ENCODE results near the gene ANP32B.
"Not testable (repeated sequence)": the region's sequence is repeated elsewhere in the genome, so short reads cannot be mapped to it uniquely, and the experiment has no call there.

The ANP32B gene

DNA sequence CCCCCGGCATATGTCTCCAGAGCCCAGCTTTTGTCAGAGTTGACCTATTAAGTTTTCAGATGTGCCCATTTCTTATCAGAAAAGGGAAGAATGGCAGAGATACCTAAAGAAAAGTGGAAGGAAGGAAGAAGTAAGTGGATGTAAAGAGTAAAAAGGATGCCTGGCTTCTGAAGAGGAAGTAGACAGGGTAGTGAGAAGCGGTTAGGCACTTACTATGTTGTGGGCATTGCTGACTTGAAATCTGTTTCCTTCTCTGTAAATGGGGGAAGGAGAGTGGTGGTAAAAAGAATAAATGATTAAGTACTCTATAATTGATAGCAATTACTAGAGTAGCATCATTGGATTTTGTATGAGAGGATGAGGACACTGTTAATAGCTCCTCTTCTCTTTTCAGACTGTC is 9.9 kb downstream of the ANP32B start:
- DNase-seq (ENCODE audit: low read depth) = no peak

DNA sequence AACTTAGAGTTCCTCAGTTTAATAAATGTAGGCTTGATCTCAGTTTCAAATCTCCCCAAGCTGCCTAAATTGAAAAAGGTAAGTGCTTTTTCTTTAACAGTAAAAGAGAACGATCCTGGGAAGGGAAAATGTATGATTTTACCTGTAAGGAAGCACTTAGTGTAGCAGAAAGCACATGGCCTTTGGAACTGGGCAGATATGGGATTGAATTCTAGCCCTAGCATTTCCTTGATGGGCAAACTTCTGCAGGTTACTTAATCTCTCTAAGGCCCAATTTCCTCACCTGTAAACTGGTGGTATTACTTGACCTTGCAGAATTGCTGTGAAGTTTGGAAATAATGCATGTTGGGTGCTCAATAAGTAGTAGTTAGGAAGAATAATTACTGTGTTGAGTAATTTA is 11.6 kb downstream of the ANP32B start:
- no peak for DNase-seq (ENCODE audit: low read depth)

DNA sequence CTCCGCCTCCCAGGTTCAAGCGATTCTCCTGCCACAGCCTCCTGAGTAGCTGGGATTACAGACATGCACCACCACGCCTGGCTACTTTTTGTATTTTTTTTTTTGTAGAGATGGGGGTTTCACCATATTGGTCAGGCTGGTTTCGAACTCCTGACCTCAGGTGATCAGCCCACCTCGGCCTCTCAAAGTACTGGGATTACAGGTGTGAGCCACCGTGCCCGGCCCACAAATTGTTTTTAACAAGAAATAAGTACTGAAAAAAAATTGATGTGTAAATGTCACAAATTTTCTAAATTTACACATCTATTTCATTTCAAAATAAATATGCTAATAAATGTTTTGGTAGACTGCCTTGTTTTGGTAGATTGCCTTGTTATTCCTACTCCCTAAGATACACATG is 13.5 kb downstream of the ANP32B start:
- not testable (repeated sequence) for DNase-seq (ENCODE audit: low read depth)

DNA sequence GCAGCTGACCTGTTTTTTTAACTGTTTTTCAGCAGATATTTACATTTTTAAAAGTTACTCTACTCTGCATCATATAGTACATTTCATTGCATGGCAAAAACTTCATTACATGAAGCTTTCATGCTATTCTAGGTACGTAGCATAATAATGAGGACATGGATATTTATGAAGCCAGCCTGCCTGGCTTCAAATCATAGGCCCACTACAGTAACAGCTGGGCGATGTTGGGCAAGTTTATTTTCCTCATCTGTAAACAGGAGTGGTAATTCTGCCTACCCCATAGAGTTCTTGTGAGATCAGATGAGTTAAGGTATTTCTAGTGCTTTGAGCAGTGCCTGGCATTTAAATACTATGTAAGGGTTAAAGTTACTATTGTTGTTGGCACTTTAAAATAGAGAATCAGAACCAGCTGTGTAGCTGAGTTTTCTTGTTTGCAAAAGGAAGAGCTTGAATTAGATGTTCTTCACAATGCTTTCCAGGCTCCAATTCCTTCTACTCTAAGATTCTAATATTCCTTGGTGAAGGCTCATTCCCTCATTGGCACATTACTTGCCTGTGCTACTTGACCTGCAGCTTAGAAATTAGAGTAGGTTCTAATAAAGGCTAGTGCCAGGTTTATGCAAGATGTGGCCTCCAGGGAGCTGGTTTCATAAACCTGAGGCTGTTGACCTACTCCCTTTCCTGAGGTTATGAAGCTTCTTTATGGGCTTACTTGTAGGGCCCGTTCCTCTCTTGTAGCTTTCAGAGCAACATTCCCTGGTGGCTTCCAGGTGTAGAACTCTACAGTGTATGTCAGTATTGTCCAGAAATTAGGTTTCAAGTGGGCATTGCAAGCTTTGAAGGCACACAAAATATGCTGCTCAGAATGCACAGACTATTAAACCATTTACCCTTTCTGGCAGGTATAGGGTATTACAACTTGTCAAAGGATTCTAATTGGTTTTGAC is 14.5 kb downstream of the ANP32B start:
- DNase-seq (ENCODE audit: low read depth) = no peak

DNA sequence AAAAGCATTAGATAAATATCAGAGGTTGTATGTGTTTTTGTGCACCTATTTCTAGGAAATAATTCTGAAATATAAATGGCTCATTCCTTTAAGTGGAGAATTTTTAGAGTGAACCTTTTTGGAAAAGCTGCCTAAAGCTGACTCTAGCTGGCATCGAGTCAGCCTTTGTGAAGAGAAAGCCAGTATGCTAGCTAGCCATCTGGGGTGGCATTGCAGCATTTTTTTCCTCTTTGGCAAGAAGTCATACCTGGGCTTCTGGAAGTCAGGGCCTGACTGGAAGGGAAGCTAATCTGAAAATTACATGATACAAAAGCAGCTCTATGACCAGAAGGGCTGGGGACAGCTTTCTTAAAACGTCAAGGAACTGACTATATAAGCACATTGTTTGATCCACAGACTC is 19.7 kb downstream of the ANP32B start:
- DNase-seq (ENCODE audit: low read depth) = no peak

DNA sequence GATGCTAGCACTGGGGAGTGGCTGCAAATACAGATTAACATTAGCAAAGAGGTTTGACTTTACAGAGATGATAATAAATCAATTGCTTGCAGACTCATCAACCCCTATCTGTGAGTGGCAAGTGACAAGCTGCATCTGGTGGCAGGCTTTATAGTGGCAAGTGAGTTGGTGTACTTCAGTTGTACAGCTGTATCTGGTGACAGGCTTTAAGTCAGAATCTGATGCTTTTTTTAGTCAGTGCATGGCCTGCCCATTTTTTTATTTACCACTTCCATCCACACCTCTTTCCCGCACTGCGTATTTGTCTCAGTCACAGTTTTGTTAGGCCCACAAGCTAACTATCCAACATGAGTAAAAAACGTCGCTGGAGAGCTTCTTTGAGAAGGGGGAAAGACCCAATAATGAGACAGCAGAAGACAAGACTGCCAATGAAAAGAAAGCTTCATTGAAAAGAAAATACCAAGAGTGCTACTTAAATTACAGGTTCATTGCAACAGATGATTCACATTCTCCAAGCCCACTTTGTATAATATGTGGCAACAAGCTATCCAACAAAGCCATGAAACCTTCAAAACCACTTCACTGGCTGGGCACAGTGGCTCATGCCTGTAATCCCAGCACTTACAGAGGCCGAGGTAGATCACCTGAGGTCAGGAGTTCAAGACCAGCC is 23.1 kb downstream of the ANP32B start:
- DNase-seq (ENCODE audit: low read depth) = no peak

DNA sequence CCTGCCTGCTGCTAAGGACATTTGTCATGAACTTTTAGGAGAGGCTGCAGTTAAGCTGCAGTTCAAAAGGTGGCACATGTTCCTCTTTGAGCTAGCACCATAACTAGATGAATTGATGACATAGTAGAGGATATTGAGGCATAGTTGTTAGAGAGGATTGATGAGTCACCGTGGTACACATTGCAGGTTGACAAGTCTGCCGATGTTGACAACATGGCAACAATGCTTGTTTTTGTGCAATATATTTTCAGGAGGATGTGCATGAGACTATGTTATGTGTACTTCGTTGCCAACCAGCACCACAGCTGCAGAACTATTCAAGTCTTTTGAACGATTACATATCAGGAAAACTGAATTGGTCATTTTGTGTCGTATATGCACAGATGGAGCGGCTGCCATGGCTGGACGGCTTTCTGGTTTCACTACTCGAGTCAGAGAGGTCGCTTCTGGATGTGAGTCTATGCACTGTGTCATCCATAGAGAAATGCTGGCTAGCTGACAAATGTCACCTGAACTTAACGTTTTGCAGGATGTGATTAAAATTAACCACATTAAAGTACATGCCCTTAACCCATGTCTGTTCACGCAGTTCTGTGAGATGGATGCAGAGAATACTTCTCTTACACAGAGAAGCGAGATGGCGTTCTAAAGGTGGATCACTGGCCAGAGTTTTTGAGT is 24.2 kb downstream of the ANP32B start:
- no peak for DNase-seq (ENCODE audit: low read depth)

DNA sequence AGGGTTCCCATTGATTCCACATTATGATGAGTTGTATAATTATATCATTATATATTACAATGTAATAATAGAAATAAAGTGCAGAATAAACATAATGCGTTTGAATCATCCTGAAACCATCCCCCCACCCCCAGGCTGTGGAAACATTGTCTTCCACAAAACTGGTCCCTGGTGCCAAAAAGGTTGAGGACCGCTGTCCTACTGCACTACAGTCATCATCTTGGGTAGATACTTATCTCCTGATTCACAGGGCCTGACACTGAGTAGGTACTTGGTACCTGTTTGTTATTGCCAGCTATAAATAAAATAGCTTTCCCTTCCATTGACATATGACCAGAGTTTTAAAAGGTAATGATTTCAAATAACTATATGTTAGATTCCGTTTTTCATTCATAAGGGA is 25.6 kb downstream of the ANP32B start:
- no peak for DNase-seq (ENCODE audit: low read depth)

DNA sequence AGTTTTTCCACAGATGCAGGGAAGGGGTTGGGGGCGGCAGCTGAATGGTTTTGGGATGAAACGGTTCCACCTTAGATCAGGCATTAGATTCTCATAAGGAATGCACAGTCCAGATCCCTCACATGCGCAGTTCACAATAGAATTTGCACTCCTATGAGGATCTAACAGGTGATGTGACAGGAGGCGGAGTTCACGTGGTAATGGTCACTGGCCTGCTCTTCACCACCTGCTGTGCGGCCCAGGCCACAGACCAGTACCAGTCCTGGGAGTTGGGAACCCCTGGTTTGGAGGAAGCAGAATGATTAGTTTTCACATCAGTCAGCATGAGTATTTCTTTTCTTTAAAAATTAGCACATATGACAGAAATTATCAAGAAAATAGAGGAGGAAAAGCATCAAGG is 26.3 kb downstream of the ANP32B start:
- DNase-seq (ENCODE audit: low read depth) = no peak

DNA sequence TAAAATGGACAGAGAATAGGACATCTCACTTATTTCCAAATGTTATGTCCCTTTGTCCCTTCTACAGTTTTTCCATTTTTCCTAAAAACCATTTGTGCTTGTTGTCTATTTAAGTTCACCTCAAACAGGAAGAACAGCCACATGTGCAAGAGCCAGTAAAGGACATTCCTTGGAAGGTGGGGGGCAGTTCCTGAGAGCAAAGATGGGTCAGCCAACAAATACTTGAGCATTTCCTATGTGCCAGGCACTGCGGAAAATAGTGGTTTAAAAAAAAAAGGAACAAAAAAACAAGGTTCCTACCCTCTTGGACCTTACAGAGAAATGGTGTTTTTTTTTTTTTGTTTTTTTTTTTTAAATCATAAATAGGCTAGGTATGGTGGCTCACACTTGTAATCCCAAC is 26.8 kb downstream of the ANP32B start:
- no peak for DNase-seq (ENCODE audit: low read depth)

DNA sequence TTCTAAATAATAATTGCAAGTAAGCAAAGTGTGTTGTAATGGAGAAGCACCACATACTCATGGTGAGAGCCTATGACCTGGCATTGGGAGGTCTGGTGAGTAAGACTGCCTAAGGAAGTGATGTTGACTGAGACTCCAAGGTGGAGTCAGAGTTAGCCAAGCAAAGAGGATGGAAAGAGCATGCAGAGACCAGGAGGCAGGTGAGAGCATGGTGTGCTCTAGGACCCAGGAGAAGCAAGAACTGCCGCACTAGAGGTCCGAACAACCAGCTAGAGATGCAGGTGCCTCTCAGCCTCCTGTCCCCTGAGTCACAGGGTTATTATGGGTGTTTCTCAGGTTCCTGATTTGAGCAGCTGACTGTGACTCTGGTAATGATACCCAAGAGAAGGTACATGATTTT is 27.3 kb downstream of the ANP32B start:
- DNase-seq (ENCODE audit: low read depth) = no peak

DNA sequence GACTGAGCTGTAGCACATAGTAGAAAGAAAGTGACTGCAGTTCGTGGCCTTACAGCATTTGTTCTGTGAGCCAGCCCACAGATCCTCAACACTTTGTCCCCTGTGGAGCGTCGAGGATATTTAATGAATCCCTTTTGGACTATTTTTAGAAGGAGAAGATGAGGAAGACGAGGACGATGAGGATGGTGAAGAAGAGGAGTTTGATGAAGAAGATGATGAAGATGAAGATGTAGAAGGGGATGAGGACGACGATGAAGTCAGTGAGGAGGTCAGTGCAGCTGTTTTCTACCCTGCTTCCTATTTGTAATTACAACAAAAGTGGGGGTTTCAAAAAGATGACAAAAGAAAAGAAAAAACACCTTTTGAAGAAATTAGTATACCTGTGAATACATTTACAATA is 28.0 kb downstream of the ANP32B start:
- DNase-seq (ENCODE audit: low read depth) = no peak

DNA sequence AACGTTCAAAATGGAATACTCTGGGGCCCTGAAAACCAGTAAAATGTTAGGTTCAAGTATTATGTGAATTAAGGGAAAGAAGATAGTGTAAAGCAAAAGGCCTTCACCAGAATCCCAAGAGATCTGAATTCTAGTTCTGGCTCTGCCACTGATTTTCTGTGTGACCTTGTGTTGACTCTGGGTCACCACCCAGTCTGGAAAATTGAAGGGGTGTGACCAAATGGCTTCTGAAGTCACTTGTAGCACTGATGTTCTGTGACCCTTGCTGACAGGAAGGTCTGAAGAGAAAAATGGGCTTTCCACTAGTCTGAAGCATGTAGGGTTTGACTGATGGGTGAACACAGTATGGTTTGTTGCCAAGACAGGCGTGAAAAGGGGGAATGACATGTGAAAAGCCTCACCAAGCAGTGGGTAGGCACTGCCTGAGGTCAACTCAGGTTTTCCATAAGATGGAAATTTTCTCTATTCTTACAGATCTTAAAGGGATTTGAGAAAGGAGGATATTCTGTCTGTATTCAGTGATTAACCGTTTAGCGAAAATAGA is 33.1 kb downstream of the ANP32B start:
- no peak for DNase-seq (ENCODE audit: low read depth)

DNA sequence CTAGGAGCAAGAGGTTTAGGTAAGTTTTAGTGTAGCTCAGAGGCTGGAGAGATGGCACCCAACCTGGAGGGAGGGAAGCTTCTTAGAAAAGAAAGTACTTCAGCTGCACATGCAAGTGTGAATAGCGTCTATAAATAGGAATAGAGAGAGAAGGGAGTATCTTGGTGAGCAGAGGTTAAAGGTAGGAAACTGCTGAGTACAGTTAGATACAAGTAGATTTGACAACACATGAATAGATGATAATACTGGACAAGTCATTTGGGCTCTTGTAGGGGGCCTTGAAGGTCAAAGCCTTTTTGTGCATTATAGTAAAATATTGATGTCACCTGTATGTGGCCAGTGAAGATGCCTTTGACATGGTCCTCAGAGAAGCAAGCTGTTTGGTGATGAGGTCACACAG is 34.2 kb downstream of the ANP32B start:
- no peak for DNase-seq (ENCODE audit: low read depth)

DNA sequence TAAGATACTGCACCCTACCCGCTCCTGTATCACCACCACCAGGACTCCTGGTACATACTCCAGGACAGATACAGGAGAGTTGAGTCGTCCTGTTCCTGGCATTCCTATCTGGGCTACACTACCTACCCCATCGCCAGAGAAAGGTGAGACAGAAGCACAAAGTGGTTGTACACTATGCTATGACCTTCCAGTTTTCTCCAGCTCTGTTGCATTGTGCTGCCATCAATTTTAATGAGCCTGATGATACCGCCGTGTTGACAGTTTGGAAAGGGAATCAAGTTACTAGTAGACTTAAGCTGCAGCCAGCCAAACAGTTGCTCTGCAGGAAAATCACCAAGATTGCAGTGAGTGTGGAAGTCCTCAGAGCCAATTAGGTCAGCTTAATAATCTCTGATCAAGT is 35.2 kb downstream of the ANP32B start:
- DNase-seq (ENCODE audit: low read depth) = no peak

DNA sequence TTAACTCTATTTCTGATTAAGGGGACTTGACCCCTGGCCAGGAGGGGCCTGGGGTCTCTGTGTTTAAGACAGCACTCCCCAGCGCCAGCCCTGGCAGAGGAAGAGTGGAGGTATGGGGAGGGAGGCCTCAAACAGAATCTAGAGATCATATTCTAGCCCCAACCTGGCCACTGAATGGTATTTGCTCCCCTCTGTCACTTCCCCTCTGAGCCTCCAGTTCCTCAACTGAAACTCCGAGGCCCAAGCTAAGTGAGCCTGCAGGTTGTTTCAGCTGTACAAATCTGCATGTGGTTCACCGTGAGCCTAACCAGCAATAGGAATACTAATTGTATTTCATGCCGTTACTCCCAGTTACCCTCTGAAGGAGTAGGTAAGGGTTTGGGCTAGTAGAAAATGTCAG is 36.0 kb downstream of the ANP32B start:
- no peak for DNase-seq (ENCODE audit: low read depth)

DNA sequence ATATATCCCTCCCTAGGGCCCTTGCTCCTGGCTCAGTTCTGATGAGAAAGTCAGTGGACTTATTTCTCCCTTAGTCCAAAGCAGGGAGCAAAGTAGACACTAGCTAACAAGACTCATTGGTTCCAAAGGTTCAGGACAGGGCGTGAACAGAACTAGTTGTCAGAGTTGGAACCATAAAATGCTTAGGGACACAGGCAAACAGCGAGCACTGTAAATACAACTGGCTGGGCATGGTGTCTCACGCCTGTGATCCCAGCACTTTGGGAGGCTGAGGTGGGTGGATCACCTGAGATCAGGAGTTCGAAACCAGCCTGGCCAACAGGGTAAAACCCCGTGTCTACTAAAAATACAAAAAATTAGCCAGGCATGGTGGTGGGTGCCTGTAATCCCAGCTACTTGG is 36.7 kb downstream of the ANP32B start:
- not testable (repeated sequence) for DNase-seq (ENCODE audit: low read depth)

DNA sequence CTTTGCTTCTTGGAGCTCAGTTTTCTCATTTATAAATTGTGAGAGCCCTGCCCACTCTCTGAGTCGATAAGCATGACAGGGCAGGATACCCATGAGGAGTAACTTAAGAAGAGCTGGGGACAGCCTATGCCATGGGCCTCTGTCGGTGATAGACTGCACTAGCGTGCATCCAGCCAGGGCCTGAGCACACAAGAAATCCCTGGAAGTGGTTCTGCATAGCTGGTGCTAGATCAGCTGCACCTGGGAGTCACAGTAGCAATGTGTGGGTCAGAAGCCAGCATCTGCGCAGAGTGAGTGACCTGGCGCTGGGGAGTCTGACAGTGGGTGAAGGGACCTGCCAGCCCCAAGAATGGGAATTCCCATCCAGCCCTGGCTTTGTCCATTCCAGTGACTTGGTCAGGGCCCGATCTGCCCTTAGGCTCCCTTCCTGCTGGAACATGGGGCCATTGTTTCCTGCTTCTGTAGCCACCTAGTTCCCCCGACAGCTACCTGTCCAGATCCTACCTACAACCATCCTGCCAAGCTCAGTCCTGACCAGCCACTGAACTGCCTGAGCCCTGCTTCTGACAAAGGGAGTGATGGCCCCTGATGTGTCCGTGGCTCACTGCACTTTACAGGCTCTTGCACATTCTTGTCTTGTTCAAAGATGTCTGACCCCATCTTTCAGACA is 37.5 kb downstream of the ANP32B start:
- DNase-seq (ENCODE audit: low read depth) = no peak

DNA sequence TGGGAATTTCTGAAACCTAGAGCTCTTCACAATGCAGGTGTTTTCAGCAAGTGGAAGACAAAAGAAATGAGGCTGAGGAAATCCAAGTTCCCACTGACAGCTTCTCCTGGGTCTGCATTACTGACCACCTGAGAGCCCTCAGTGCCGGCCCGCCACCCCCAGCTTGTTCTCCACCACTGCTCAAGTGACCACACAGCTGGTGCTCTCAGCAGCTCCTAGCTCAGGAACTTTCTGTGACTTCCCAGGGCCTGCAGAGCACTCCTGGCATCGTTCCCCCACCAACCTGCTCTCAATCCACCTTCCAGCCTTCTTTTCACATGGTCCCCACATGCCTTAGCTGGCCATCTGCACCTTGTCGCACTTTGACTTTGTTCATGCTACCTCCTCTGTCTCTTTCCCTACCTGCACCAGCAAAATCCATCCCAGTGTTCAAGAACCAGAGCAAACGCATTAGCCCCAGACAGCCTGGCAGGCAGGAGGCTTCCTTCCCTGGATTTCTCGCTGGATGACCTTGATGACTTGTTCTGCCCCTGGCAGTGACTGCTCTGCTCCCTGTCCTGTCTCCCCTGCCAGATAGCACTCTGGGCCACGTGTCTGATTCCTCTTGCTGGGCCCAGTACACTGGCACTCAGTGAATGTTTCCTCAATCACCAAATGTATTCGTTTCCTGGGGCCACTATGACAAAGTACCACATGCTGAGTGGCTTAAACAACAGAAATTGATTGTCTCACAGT is 38.3 kb downstream of the ANP32B start:
- no peak for DNase-seq (ENCODE audit: low read depth)

DNA sequence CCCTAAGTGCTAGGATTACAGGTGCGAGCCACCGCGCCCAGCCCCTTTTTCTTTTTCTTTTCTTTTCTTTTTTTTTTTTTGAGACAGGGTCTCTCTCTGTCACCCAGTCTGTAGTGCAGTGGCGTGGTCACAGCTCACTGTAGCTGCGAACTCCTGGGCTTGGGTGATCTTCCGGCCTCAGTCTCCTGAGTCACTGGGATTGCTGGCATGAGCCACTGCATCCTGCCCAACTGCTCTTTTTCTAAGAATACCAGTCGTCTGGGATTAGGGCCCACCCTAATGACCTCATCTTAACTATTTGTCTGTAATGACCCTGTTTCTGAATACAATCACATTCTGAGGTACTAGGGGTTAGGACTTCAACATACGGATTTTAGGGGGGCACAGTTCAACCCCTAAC is 39.3 kb downstream of the ANP32B start:
- DNase-seq (ENCODE audit: low read depth) = no peak

DNA sequence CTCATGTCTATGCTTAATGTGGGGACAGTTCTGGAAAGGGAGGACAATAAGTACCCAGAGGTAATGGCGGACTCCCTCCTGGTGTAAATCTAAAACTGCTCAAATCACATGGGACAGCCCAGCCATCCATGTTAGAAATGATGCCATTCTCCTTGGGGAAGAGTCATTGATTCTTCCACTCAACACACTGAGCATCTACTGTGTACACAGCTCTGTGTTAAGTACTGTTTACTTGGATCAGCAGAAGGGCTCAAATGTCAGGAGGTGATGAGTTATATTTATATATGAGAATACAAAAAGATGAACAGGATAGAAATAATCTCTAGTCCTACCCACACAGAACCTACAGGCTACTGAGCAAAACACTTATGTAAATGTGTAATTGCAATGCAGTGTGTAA is 41.6 kb downstream of the ANP32B start:
- no peak for DNase-seq (ENCODE audit: low read depth)

Data from stimulated activated CD8-positive, alpha-beta memory T cell treated with anti-CD3 and anti-CD28 coated beads, Interleukin-7, amount 100 ng/mL, for 24 hours (primary cell).